Measurements from ENCODE around the gene MAPKAPK2.
A peak's percentile ranks its signal among the peaks of the same experiment; 100 is the strongest.

Gene MAPKAPK2

DNA sequence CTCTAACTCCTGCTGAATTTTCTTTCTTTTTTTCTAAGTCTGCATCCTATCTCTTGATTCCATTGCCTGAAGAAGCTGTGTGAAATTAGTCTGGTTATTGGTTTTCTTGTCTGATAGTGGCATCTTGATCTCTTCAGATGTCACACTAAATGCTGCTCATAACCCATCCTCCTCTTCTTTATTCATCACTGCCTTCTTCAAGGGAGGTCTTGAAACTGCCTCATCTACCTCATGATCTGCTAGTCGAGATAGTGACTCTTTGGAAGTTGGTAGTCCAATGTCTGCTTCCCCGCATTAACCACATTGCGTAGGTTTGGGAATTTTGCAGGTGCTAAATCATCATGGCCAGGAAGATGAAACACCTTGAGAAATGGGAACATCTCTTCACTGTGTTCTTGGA is 33.7 kb upstream of the MAPKAPK2 start:
- Histone ChIP-seq H3K4me3 (ENCODE audit: low read length) (no peak overlapping the region), H3K27ac (ENCODE audit: low read depth, low read length) (no peak overlapping the region), H3K27me3 (ENCODE audit: insufficient read depth, low read length) (no peaks in the 10 kb centered on the region), H3K36me3 (ENCODE audit: insufficient read depth, low read length) (peaks cover 11% of the 10 kb centered on the region), H3K9ac (ENCODE audit: low read depth, low read length) (no peak overlapping the region), H3K4me1 (ENCODE audit: insufficient read depth, low read length) (no peaks in the 10 kb centered on the region), H3K9me3 (ENCODE audit: insufficient read depth, low read depth, low read length) (no peaks in the 10 kb centered on the region)
- 96% methylated on average over 3 of the region's 3 CpGs for WGBS

DNA sequence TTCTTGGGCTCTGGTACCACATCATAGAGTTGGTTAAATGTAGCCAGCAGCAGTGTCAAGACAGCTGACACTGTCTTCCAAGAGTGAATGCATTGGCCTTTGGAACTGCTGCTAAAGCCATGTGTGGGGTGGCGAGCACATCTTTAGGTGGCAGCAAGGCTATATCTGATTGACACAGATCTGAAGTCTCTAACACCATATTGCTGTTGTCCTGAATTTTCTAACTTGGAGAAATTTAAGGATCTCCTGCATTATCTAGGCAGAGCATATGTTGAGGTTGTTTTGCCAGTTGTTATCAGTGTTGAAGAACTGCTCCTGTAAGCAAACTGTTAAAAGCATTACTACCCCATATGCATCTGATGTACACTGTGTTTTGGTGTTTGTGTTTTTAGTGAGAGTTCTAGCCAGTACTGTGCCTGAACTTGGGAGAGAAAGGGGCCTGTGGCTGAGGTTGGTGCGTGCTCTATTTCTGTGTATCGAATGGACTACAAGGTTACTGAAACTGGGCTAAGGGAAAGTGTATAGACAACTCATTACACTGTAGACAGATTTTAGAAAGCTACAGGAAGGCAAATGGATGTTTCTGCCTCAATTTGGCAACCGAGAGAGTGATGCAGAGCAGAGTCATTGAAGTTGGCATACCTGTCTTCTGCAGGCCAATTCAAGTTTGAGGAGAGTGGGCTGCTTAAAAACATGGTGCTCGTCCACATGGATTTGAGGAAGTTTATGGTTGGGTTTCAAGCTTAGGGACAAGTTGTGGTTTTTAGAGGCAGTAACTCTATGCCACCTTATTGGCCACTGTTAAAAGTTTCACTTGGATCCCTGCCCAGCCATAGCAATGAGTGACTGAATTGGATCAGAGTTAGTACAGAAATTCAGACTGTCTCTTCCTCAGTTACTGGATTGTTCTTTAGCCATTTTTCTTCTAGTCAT is 32.5 kb upstream of the MAPKAPK2 start:
- Histone ChIP-seq H3K27ac (ENCODE audit: low read depth, low read length) (no peak overlapping the region), H3K36me3 (ENCODE audit: insufficient read depth, low read length) (peaks cover 11% of the 10 kb centered on the region), H3K4me1 (ENCODE audit: insufficient read depth, low read length) (no peaks in the 10 kb centered on the region), H3K9me3 (ENCODE audit: insufficient read depth, low read depth, low read length) (no peaks in the 10 kb centered on the region), H3K4me3 (ENCODE audit: low read length) (no peak overlapping the region), H3K27me3 (ENCODE audit: insufficient read depth, low read length) (peaks cover 4% of the 10 kb centered on the region), H3K9ac (ENCODE audit: low read depth, low read length) (no peak overlapping the region)
- 95% methylated on average over 5 of the region's 5 CpGs for WGBS

DNA sequence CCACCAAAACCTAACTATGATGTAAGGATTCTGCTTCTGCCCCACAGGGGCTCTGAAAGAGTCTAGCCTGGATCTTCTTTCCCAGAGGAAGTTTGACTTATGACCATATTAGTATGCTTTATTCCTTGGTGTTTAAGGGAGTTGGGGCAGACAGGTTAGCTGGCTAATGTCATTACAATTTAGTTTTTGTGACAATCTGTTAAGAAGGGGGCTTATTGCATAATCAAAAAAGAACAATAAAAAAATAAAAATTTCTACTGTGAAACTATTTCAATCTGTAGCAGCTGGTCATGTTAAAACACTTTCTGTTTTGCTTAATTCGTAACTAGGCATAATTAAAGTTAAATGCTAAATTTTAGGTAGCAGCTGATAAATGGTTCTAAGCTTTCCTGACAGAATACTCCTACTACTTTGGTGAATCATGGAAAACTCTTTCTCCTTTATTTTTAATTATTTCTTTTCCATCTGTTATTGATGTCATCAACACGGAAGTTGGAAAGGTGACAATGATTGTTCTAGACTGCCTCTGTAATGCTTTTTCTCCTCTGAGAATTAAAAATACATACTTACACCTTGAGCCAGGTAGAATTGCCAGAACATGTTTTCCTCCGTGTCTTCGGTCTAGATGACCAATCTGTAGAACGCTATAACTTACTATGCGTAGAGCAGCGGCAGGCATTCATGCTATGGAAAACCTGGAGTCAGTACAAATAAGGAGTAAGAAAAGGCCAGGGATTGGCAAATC is 30.8 kb upstream of the MAPKAPK2 start:
- no peak overlapping the region for H3K27ac ChIP-seq (ENCODE audit: low read depth, low read length)
- no peaks in the 10 kb centered on the region for H3K36me3 ChIP-seq (ENCODE audit: insufficient read depth, low read length)
- no peaks in the 10 kb centered on the region for H3K9me3 ChIP-seq (ENCODE audit: insufficient read depth, low read depth, low read length)
- 96% methylated on average over 7 of the region's 7 CpGs for WGBS
- no peak overlapping the region for H3K4me3 ChIP-seq (ENCODE audit: low read length)
- no peak overlapping the region for H3K9ac ChIP-seq (ENCODE audit: low read depth, low read length)
- 0 out of 2 replicates have a peak, but pooled peaks cover 9% of the 10 kb centered on the region for H3K4me1 ChIP-seq (ENCODE audit: insufficient read depth, low read length)
- H3K27me3 ChIP-seq (ENCODE audit: insufficient read depth, low read length): peaks cover 15% of the 10 kb centered on the region

DNA sequence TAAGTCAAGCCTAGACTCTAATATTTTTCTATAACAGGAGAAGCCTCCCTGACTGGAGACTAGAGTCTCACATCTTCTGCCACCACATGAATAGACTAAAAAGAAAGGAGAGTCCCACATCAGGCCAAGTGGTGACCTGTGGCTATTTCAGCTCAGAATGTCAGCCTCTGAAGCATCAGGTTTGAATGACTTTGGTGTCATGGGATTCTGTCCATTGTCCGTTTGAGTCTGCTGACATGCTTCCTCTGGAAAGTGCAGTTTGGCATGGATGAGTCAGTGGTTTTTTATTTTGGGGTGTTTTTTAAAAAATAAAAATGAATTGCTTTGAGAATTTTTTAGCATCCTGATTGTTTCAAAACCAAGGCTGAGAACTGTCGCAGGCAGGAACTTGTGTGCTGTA is 29.9 kb upstream of the MAPKAPK2 start:
- peaks cover 9% of the 10 kb centered on the region; the same call in 1 of the 2 replicates for H3K4me1 ChIP-seq (ENCODE audit: insufficient read depth, low read length)
- no peak overlapping the region for H3K9ac ChIP-seq (ENCODE audit: low read depth, low read length)
- no peak overlapping the region for H3K27ac ChIP-seq (ENCODE audit: low read depth, low read length)
- H3K4me3 ChIP-seq (ENCODE audit: low read length): no peak overlapping the region
- 84% methylated on average over 2 of the region's 2 CpGs for WGBS
- peaks cover 22% of the 10 kb centered on the region for H3K27me3 ChIP-seq (ENCODE audit: insufficient read depth, low read length)
- H3K36me3 ChIP-seq (ENCODE audit: insufficient read depth, low read length): no peaks in the 10 kb centered on the region
- no peaks in the 10 kb centered on the region for H3K9me3 ChIP-seq (ENCODE audit: insufficient read depth, low read depth, low read length)

DNA sequence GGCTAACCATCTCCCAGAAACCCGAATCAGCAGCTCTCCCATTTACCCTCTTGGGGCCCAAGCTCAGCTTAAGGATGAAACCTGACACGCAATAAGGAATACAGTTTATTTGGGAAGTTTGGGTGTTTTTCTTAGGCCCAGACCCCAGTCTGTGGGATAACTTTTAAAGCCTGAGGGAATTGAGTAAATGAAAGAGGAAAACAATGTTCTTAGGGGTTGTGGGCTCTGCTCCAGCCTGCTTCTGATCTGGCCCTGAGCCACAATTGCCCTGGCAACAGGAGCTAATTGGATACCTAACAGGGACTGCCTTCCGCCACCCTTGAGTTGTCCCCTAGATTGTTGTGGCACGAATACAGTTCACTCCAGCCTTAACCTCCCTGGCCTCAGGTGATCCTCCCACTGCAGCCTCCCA is 29.2 kb upstream of the MAPKAPK2 start:
- Histone ChIP-seq H3K9me3 (ENCODE audit: insufficient read depth, low read depth, low read length) (no peaks in the 10 kb centered on the region), H3K9ac (ENCODE audit: low read depth, low read length) (no peak overlapping the region), H3K27ac (ENCODE audit: low read depth, low read length) (no peak overlapping the region), H3K36me3 (ENCODE audit: insufficient read depth, low read length) (no peaks in the 10 kb centered on the region), H3K4me1 (ENCODE audit: insufficient read depth, low read length) (peaks cover 9% of the 10 kb centered on the region; the same call in 1 of the 2 replicates), H3K27me3 (ENCODE audit: insufficient read depth, low read length) (peaks cover 23% of the 10 kb centered on the region), H3K4me3 (ENCODE audit: low read length) (no peak overlapping the region)
- WGBS: 88% methylated on average over 4 of the region's 4 CpGs

DNA sequence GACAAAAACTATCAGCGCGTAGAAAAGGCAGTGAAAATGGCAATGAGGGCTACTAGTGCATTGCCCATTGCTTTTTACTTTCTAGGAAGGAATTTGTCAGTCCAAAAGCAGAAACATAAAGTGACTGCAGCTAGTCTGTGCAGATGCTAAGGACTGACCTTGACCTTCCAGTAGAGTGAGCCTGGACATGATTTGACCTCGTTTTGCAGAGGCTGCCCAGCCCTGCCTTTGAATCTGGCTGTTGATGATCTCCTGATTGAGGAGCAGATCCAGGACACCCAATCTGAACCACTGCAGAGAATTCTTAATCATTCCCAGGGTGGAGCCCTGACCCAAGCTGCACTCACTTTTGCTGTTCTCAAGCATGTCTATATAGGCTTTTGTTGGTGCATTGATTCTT is 27.8 kb upstream of the MAPKAPK2 start:
- Histone ChIP-seq H3K4me3 (ENCODE audit: low read length) (no peak overlapping the region), H3K4me1 (ENCODE audit: insufficient read depth, low read length) (peaks cover 9% of the 10 kb centered on the region; the same call in 1 of the 2 replicates), H3K27me3 (ENCODE audit: insufficient read depth, low read length) (peaks cover 23% of the 10 kb centered on the region), H3K9me3 (ENCODE audit: insufficient read depth, low read depth, low read length) (no peaks in the 10 kb centered on the region), H3K36me3 (ENCODE audit: insufficient read depth, low read length) (no peaks in the 10 kb centered on the region), H3K9ac (ENCODE audit: low read depth, low read length) (no peak overlapping the region), H3K27ac (ENCODE audit: low read depth, low read length) (no peak overlapping the region)
- WGBS: 93% methylated on average over 3 of the region's 3 CpGs

DNA sequence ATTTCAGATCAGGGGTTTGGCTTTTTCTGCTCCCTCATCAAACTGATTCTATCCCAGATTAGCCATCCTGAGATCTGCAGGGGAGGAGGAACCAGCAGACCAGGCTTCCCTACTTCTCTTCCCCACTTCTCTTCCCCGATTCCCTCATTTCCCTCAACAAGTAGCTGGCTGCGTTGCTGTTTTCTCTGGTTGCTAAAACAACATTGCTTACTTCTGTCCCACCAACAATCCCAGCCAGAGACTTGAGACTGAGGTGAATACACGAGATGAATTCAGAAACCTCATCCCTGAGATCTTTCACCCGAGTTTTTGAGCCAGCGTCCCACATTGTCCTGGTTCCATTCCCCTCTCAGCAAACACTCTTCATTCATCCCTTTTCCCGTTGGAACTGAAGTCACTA is 27.0 kb upstream of the MAPKAPK2 start:
- H3K4me3 ChIP-seq (ENCODE audit: low read length): peak overlapping the region; percentile 40; the same call in 1 of the 2 replicates
- no peaks in the 10 kb centered on the region for H3K36me3 ChIP-seq (ENCODE audit: insufficient read depth, low read length)
- H3K9me3 ChIP-seq (ENCODE audit: insufficient read depth, low read depth, low read length): no peaks in the 10 kb centered on the region
- peaks cover 9% of the 10 kb centered on the region; the same call in 1 of the 2 replicates for H3K4me1 ChIP-seq (ENCODE audit: insufficient read depth, low read length)
- peaks cover 31% of the 10 kb centered on the region for H3K27me3 ChIP-seq (ENCODE audit: insufficient read depth, low read length)
- no peak overlapping the region for H3K27ac ChIP-seq (ENCODE audit: low read depth, low read length)
- no peak overlapping the region for H3K9ac ChIP-seq (ENCODE audit: low read depth, low read length)
- 71% methylated on average over 6 of the region's 6 CpGs for WGBS

DNA sequence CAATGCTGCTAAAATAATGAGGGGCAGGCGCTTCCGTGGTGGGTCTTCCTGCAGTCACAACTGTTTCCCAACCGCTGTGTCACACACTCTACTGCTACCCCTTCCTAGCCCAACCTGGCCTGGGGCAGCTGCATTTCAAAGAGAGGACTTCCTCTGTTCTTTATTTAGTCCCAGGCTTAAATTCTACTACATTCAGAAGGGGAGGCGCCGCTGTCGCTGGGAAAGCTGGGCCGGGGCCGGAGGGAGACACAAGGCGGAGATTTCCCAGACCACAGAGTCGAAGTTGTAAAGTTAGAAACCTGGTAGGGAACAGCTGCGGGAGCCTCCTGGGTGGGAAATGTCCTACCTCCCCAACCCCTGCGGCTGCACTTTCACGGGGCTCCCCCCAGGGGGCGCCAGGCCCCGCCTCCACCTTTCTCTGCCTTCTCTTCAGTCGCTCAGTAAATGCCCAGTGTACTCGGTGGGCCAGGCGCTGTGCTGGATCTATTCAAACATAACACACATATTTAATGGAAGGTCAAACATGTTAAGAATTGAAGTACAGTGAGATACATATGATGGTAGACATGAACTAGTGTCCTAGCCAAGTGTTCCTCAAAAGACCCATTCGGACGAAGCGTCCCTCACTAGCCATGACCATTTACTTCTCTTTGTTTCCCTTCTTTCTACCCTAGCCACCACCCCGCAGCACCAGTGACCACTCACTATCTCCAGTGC is 26.3 kb upstream of the MAPKAPK2 start:
- Histone ChIP-seq H3K27me3 (ENCODE audit: insufficient read depth, low read length) (peaks cover 38% of the 10 kb centered on the region), H3K9me3 (ENCODE audit: insufficient read depth, low read depth, low read length) (no peaks in the 10 kb centered on the region), H3K4me3 (ENCODE audit: low read length) (peak overlapping the region; percentile 40), H3K4me1 (ENCODE audit: insufficient read depth, low read length) (peaks cover 9% of the 10 kb centered on the region; the same call in 1 of the 2 replicates), H3K27ac (ENCODE audit: low read depth, low read length) (no peak overlapping the region), H3K36me3 (ENCODE audit: insufficient read depth, low read length) (no peaks in the 10 kb centered on the region), H3K9ac (ENCODE audit: low read depth, low read length) (no peak overlapping the region)
- 13% methylated on average over 20 of the region's 22 CpGs for WGBS

DNA sequence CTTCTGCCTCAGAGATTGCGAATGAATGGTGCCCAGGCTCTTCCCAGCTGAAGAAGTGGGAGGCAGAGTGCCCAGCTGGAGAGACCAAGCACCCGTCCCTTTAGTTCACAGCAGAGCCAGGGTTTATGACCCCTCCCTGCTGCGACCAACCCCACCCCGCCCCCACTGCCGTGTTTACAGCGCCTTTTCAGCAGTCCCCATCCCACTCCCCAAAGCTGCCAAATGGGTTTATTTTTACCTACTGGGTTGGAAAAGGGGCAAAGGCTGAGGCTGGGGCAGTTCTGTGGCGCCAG is 25.8 kb upstream of the MAPKAPK2 start:
- peaks cover 43% of the 10 kb centered on the region for H3K27me3 ChIP-seq (ENCODE audit: insufficient read depth, low read length)
- H3K36me3 ChIP-seq (ENCODE audit: insufficient read depth, low read length): no peaks in the 10 kb centered on the region
- 42% methylated on average over 7 of the region's 7 CpGs for WGBS
- H3K9me3 ChIP-seq (ENCODE audit: insufficient read depth, low read depth, low read length): no peaks in the 10 kb centered on the region
- peak overlapping the region; percentile 40 for H3K4me3 ChIP-seq (ENCODE audit: low read length)
- H3K4me1 ChIP-seq (ENCODE audit: insufficient read depth, low read length): peaks cover 9% of the 10 kb centered on the region; the same call in 1 of the 2 replicates
- H3K9ac ChIP-seq (ENCODE audit: low read depth, low read length): no peak overlapping the region
- H3K27ac ChIP-seq (ENCODE audit: low read depth, low read length): no peak overlapping the region

DNA sequence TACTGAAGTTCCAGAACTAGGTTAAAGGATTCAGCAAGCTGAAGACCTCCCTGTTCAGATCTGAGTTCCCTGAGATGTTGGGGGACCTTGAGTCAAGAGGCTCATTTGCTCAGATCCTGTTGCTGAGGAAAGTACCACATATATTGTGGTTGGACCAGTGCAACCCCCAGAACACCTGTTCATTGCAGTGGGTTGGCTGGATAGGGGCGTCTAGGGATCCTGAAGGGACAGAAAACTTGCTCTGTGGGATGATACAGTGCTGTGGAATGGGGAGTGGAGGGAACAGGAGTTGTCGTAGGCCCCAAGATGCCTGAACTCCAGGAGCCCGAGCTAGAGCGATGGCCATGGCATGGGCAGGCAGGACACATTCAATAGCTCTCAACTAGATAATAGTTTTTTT is 24.6 kb upstream of the MAPKAPK2 start:
- H3K27ac ChIP-seq (ENCODE audit: low read depth, low read length): no peak overlapping the region
- H3K4me1 ChIP-seq (ENCODE audit: insufficient read depth, low read length): peaks cover 9% of the 10 kb centered on the region; the same call in 1 of the 2 replicates
- no peaks in the 10 kb centered on the region for H3K9me3 ChIP-seq (ENCODE audit: insufficient read depth, low read depth, low read length)
- no peaks in the 10 kb centered on the region for H3K36me3 ChIP-seq (ENCODE audit: insufficient read depth, low read length)
- no peak overlapping the region for H3K9ac ChIP-seq (ENCODE audit: low read depth, low read length)
- H3K27me3 ChIP-seq (ENCODE audit: insufficient read depth, low read length): peaks cover 45% of the 10 kb centered on the region
- no peak overlapping the region for H3K4me3 ChIP-seq (ENCODE audit: low read length)
- 97% methylated on average over 4 of the region's 4 CpGs for WGBS

All from HUES64 (cell line).